GM18502 (cell line): ENCODE results near the gene PPP6R2.

Source experiments
- ATAC-seq: cut with Tn5 transposase; IDR thresholded peaks from one replicate; pipeline ENCODE4 v1.9.1; 2021; ENCODE audit warnings: mild to moderate bottlenecking; ENCODE audit not compliant: unreplicated experiment, poor library complexity

Gene PPP6R2

DNA sequence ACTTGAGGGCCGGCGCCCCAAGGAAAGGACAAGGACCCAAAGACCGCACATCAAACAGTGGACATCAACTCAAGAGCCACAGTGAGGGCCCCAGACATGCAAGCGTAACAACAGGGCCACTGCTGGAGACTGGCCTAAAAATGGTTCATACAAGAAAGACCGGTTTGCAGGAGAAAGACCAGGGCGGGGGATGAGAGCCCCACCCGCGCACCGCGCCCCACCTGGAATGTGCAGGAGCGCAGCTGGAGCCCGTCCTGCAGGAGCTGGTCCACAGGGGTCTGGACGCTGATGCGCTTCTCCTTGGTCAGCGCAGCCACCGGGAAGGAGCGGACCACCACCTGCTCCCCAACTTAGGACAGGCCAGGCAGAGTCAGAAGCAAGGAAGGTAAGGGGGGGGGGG lies 117.8 kb downstream of the PPP6R2 start:
- no peak for ATAC-seq

DNA sequence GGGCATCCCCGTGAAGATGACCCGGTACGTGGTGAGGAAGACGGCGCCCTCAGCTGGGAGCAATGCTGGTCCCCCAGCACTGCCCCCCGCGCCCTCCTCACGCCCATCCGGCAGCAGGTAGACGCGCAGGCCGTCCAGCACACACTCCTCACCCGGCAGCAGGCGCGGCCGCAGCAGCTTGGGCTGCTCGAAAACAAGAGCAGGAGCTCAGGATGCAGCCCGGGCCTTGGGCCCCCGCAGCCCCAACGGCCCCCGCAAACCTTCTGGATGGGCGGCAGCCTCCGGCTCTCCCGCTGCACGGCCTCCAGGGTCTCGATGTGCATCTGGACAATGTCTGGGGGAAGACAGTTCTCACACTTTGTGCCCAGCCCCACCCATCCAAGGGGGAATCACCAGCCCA lies 118.4 kb downstream of the PPP6R2 start:
- ATAC-seq: no peak

DNA sequence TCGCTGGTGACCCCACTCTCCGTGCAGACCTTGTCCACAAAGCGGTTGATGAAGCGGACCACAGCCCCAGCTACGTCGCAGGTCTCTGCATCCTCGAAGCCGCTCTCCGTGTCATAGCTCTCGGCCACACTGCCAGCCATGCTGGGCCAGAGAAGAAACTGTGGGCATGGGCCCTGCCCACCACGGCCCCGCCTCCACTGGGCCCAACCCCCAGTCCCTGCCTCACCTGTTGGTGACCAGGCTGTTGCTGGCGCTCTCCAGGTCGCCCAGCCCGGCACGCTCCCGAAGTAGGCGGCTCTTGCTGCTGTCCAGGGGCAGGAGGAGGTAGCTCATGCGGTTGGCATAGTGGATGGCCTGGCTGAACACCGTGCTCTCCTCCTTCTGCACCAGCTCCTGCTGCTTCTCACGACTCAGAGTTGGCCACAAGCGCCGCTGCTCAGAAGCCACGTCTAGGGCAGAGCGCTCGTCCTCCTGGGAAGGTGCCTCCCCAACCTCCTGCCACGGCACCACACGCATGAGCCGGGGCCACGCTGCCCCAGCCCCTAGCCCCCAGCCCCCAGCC lies 118.9 kb downstream of the PPP6R2 start:
- no peak for ATAC-seq

GRCh38 chr22:50463188-50463900 lies 120.2 kb downstream of the PPP6R2 start:
- ATAC-seq: no peak

GRCh38 chr22:50464451-50464850 lies 121.3 kb downstream of the PPP6R2 start:
- ATAC-seq: no peak

DNA sequence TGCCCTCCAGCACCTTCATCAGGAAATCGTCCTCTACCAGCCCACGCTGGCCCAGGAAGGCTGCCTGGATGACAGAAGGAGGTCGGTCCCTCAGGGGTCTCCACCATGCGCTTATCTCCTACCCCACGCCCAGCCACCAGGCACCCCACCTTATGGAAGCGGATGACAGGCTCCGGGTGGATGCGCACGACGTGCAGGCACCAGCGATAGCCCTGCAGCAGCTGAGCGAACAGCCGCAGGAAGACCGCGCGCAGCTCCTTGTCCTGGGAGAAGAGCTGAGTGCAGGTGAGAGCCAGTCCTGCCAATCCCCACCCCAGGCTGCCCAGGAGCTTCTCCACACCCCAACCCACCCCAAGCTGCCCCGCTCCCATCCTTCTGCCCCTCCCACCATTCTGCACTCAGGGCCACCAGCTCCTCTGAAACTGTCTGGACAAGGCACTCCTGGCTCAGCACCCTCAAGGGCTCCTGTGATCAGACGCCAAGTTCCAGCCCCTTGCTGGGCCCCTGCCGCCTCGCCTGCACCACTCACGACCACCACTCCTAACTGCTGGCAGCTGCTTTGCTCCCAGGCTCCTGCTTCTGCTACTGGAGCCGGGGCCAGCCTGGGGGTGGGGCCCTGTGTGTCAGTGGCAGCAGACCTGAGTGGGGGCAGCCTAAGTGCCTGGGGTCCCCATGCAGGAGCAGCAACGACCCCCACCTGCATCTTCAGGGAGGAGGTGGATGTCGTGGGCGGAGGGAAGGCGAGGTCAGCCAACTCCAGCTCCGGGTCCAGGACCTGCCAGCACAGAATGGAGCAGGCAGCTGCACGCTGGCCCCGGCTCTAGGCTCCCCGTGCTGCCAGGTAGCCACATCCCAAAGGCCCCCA lies 122.2 kb downstream of the PPP6R2 start:
- no peak for ATAC-seq

GRCh38 chr22:50467341-50467740 lies 124.2 kb downstream of the PPP6R2 start:
- no peak for ATAC-seq

DNA sequence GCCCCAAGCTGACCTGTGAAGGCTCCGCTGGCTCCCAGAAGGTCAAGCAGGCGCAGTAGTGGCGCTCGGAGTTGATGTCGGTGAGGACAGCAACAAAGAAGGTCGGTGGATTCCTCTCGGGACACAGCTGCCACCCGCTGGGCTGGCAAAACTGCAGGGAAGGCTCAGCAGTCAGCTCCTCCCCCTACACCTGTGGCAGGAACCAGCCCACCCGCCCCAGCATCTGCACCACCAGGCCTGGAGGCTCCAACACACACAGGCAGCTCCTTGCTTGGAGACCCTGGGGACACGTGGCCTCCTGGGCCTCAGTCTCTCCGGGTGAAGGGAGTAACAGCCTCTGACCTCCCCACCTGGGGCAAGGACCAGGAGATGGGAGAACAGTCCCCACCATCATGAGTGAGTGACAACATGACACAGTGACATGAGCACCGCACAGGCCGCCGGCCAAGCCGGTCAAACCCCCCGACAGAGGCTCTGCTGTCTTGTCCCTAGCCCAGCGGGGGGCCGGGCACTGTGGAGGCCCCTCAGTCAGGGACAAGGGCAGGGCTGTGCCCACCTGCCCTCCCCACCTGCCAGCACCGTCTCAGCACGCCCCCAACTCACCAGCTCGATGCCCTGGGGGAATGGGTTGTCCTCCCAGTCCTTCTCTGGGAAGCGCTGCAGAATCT lies 124.8 kb downstream of the PPP6R2 start:
- ATAC-seq: no peak

DNA sequence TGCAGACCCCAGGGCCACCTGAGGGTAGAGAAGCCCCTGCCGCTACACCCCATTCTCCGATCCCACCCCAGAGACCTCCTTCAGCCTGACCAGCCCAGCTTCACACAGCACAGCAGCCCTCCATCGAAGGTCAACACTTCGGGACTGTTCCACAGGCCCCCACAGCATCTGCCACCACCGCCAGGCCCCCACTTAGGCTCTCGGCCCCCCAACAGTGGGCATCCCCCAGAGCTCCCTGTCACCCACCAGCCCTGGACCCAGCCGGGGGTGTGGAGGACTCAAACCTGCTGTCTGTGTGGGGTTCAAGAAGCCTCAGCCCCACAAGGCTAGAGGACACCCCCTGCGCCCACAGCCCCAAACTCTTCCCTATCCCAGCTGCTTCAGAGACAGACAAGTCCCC lies 125.5 kb downstream of the PPP6R2 start:
- no peak for ATAC-seq

- peak; percentile 68 for ATAC-seq
Observed at GRCh38 chr22:50469377-50470305, 126.5 kb downstream of the PPP6R2 start.

DNA sequence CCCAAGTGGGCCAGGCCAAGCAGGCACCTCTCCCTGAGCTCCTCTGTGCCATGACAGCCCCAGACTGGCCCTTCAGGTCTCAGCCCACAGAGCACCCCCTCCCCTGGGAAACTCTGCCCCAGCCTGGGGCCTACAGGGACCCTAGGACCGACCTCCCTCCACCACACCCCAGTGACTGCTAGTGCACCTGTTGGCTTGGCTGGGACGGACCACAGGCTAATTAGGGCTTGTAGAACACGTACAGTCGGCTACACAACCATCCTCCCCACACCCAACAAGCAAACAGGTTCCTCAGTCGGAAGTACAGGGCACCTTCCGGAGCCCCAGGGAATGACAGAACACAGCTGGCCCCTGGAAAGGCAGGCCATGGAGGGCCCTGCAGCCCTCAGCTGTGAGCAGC lies 127.4 kb downstream of the PPP6R2 start:
- ATAC-seq: no peak

DNA sequence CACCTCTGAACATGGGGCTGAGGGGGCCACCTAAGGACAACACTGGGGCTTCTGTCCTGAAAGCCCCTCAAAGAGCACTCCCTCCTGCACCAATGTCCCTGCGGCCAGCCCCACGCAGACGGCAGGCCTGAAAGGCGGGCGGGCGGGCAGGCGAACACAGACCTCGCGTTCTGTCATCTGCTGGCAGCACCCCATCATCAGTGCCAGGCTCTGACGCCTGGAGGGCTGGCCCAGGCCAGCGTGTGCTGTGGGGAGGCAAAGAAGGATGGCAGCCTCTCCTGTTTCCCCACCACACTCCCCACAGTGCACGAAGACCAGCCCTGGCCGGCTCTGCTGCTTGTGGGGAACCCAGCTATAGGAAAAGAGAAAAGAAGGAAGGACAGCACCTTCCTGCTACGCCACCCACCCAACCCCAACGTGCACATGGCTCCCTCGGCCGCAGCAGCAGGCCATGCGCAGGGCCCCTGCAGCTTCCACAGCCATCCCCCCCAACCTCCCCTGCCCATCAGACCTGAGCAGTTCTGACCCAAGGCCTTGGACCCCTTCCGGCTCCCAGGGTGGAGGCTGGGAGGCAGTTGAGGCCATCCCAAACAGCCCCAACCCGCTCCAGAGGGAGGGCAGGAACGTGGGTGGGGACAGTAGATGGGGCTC lies 128.2 kb downstream of the PPP6R2 start:
- no peak for ATAC-seq

GRCh38 chr22:50471962-50472361 lies 128.8 kb downstream of the PPP6R2 start:
- no peak for ATAC-seq

GRCh38 chr22:50473088-50473487 lies 130.0 kb downstream of the PPP6R2 start:
- ATAC-seq: no peak

DNA sequence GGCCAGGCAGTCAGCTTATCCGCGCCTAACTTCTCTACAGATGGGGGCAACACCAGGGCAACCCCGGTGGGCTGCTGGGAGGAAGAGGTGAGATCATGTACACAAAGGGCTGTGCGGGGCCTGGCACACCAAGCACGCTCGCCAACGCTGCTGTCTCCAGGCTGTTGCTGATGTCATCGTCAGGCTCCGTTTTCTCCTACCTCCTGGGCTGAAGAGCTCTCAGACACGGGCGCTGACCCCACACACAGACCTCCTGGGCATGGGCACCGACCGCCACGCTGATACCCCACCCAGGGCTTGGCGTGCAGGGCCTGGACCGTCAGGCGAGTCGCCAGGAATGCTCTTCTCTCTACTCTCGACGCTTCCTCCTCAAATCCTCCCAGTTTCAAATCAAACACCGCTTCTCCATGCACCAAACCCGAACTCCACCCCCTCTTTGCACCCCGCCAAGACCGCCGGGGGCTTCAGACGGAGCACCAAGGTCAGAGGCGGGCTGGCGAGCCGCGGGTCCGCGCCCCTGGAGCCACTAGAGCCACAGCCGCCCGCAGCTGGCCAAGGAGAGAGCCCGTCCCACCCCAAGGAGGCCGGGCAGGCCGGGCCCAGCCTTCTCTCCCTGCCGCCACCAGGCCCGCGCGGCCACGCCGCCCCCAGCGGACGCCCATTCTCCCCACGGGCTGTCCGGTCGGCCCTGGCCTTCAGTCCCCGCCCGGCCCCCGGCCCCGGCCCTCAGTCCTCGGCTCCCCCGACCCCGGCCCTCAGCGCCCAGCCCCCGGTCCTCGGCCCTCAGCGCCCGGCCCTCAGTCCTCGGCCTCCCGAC lies 130.9 kb downstream of the PPP6R2 start:
- ATAC-seq: no peak

GRCh38 chr22:50474710-50475651 lies 131.9 kb downstream of the PPP6R2 start, which contains the start of gene SBF1:
SBF1 (minus strand) TSS chr22:50475035; CDS start chr22:50474840, 195 bp downstream.
- ATAC-seq: peak; percentile 73

GRCh38 chr22:50475652-50476002 lies 132.5 kb downstream of the PPP6R2 start:
- ATAC-seq: no peak
